NCI-H187 (cell line): ENCODE data around the gene GYS2.
"Not testable (repeated sequence)": the region's sequence is repeated elsewhere in the genome, so short reads cannot be mapped to it uniquely, and the experiment has no call there.

ENCODE experiments used
- DNase-seq, 2 experiments: peaks; one replicate each; lab custom pipeline; 2025; lab: John Stamatoyannopoulos, UW

GYS2 gene

GRCh38 chr12:21604245-21605101 is at the start of gene GYS2:
Gene GYS2, minus strand, starts transcription at chr12:21604847. Its CDS starts 255 bp downstream, at chr12:21604592.
- DNase-seq: no peak

- no peak for DNase-seq
Observed at GRCh38 chr12:21651821-21652220, 47.2 kb upstream of the GYS2 start.

- DNase-seq: no peak
Observed at GRCh38 chr12:21650997-21651396, 46.4 kb upstream of the GYS2 start.

- DNase-seq: no peak
Observed at GRCh38 chr12:21649034-21649433, 44.4 kb upstream of the GYS2 start.

- DNase-seq: no peak
Observed at GRCh38 chr12:21648378-21648777, 43.7 kb upstream of the GYS2 start.

- DNase-seq: no peak
Observed at GRCh38 chr12:21647179-21647578, 42.5 kb upstream of the GYS2 start.

GRCh38 chr12:21645041-21645500 is 40.4 kb upstream of the GYS2 start:
- DNase-seq: not testable (repeated sequence)

GRCh38 chr12:21644516-21644915 is 39.9 kb upstream of the GYS2 start:
- no peak for DNase-seq

- no peak for DNase-seq
Observed at GRCh38 chr12:21643758-21644157, 39.1 kb upstream of the GYS2 start.

GRCh38 chr12:21642707-21643389 is 38.2 kb upstream of the GYS2 start:
- no peak for DNase-seq

GRCh38 chr12:21638054-21638891 is 33.6 kb upstream of the GYS2 start:
- DNase-seq: no peak

GRCh38 chr12:21634245-21634644 is 29.6 kb upstream of the GYS2 start:
- DNase-seq: no peak

- DNase-seq: no peak
Observed at GRCh38 chr12:21631367-21631766, 26.7 kb upstream of the GYS2 start.

- DNase-seq: no peak
Observed at GRCh38 chr12:21627924-21628323, 23.3 kb upstream of the GYS2 start.

GRCh38 chr12:21618566-21618965 is 13.9 kb upstream of the GYS2 start:
- DNase-seq: no peak

GRCh38 chr12:21617030-21617429 is 12.4 kb upstream of the GYS2 start:
- no peak for DNase-seq

- no peak for DNase-seq
Observed at GRCh38 chr12:21615431-21615830, 10.8 kb upstream of the GYS2 start.

- no peak for DNase-seq
Observed at GRCh38 chr12:21614506-21614905, 9.9 kb upstream of the GYS2 start.

- DNase-seq: no peak
Observed at GRCh38 chr12:21613931-21614330, 9.3 kb upstream of the GYS2 start.

- DNase-seq: no peak
Observed at GRCh38 chr12:21608196-21608595, 3.5 kb upstream of the GYS2 start.

GRCh38 chr12:21607701-21608100 is 3.1 kb upstream of the GYS2 start:
- no peak for DNase-seq

GRCh38 chr12:21606175-21606574 is 1.5 kb upstream of the GYS2 start:
- no peak for DNase-seq
